Peyer's patch (tissue), 4 donors: ENCODE data around the gene TMUB1.

Experiments
- CTCF ChIP-seq, 6 experiments: fragments of 450-650 bp in 4 of 6; fragments of 200-600 bp in 2 of 6; sonication (generic) in 1 of 6; IDR thresholded peaks; one replicate each; pipeline ENCODE4 v1.5.1; 2017 to 2019; ENCODE audit warnings: antibody characterized with exemption in 6 of 6, mild to moderate bottlenecking in 3 of 6, moderate library complexity in 1 of 6
- POLR2A ChIP-seq, 2 donors: fragments of 450-650 bp; IDR thresholded peaks; one replicate each; pipeline ENCODE4 v1.5.1; 2017; ENCODE audit warnings: antibody characterized with exemption in 2 of 2, mild to moderate bottlenecking in 2 of 2, moderate library complexity in 2 of 2

- TF ChIP-seq CTCF (IDR thresholded peaks at IDR 0.05) (no peak), POLR2A (IDR thresholded peaks at IDR 0.05) (no peak)
These were observed 12.7 kb downstream of the TMUB1 start for GRCh38 chr7:151070574-151070960.
